ENCODE measurements around the gene ALK. TPM values are rescaled to one million over a fixed set of nuclear protein-coding genes. Genes with fewer than 3 reads are reported as not detected.

The ALK gene
- total RNA-seq, 2 donors from 2014 or later: under 0.01 to 0.26 TPM

DNA sequence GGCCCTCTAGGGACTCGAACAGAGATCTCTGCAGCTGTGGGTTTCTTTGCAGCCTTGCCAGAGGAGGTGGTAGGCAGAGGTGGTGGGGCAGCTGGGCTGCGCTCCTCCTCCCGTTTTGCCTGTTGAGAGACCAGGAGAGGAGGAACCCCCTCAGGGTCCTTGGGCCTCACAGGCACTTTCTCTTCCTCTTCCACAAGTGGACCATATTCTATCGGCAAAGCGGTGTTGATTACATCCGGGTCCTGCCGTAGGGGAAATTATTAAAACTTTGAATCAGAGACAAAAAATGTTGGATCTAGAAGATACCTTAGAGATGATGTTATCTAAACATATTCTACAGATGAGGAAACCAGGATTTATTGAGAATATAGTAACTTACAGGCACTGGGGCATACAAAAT, 727.7 kb downstream of the ALK start:
- Histone ChIP-seq H3K36me3 (replicated peaks in 1 of 2; ENCODE audit: insufficient read depth in 1 of 2, low read depth in 2 of 2) (no peaks in the 10 kb centered on the region), H3K27me3 (no peaks in the 10 kb centered on the region), H3K4me1 (no peaks in the 10 kb centered on the region), H3K4me3 (no peak overlapping the region), H3K9me3 (no peaks in the 10 kb centered on the region), H3K27ac (no peak overlapping the region)
- TF ChIP-seq POLR2A (IDR thresholded peaks at IDR 0.05) (no peak), CTCF (IDR thresholded peaks at IDR 0.05) (no peak)
- ATAC-seq: no peak
- 72 to 82% methylated on average over 5 to 7 of the region's 7 CpGs for WGBS, 2 donors
- intact Hi-C loops (cut with DNase I): no loop called here
- no peak for DNase-seq

- ATAC-seq (no peak), DNase-seq (no peak)
- no peak overlapping the region for H3K27ac ChIP-seq
- no peak overlapping the region for H3K4me3 ChIP-seq
- intact Hi-C loops (cut with DNase I): no loop called here
- H3K9me3 ChIP-seq: no peaks in the 10 kb centered on the region
- no peaks in the 10 kb centered on the region for H3K4me1 ChIP-seq
- H3K27me3 ChIP-seq: no peaks in the 10 kb centered on the region
- WGBS, 2 donors: 78 to 83% methylated on average over 12 of the region's 12 CpGs
- no peak for TF ChIP-seq POLR2A (IDR thresholded peaks at IDR 0.05)
- TF ChIP-seq CTCF (IDR thresholded peaks at IDR 0.05): no peak
- no peaks in the 10 kb centered on the region for H3K36me3 ChIP-seq (replicated peaks in 1 of 2; ENCODE audit: insufficient read depth in 1 of 2, low read depth in 2 of 2)
These were observed 728.3 kb downstream of the ALK start for GRCh38 chr2:29193111-29193510.

DNA sequence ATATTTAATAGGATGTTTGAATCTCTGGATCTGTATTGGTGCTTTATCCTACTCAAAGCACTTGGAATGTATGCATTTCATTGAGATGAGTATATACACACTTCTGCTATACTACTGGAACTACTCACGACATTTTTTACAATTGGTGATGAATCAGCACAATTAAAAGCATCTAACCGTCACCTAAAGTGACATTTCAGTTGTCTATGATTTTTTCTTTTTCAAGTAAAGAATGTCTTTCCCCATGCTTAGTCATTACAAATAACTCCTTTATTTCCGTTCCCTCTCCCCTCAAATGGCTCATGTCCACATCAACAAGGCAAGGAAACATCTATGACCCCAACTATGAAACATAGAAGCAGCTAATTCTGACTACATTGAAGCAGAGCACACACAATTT, 728.9 kb downstream of the ALK start:
- 70 to 78% methylated on average over 3 of the region's 3 CpGs for WGBS, 2 donors
- no peak for ATAC-seq

GRCh38 chr2:29191817-29192216, 729.6 kb downstream of the ALK start:
- H3K27ac ChIP-seq: no peak overlapping the region
- DNase-seq: no peak
- no peaks in the 10 kb centered on the region for H3K9me3 ChIP-seq
- H3K4me3 ChIP-seq: no peak overlapping the region
- no peak for ATAC-seq
- no peaks in the 10 kb centered on the region for H3K4me1 ChIP-seq
- H3K36me3 ChIP-seq (replicated peaks in 1 of 2; ENCODE audit: insufficient read depth in 1 of 2, low read depth in 2 of 2): no peaks in the 10 kb centered on the region
- WGBS, 2 donors: 84 to 86% methylated on average over 6 of the region's 6 CpGs
- no peak for TF ChIP-seq POLR2A (IDR thresholded peaks at IDR 0.05)
- TF ChIP-seq CTCF (IDR thresholded peaks at IDR 0.05): no peak
- intact Hi-C loops (cut with DNase I): no loop called here
- H3K27me3 ChIP-seq: no peaks in the 10 kb centered on the region

More for the DNA sequence above, 728.9 kb downstream of the ALK start:
- no peak overlapping the region for H3K4me3 ChIP-seq
- no peak overlapping the region for H3K27ac ChIP-seq
- no peaks in the 10 kb centered on the region for H3K4me1 ChIP-seq
- intact Hi-C loops (cut with DNase I): no loop called here
- no peaks in the 10 kb centered on the region for H3K9me3 ChIP-seq
- no peaks in the 10 kb centered on the region for H3K36me3 ChIP-seq (replicated peaks in 1 of 2; ENCODE audit: insufficient read depth in 1 of 2, low read depth in 2 of 2)
- DNase-seq: no peak
- TF ChIP-seq POLR2A (IDR thresholded peaks at IDR 0.05) (no peak), CTCF (IDR thresholded peaks at IDR 0.05) (no peak)
- H3K27me3 ChIP-seq: no peaks in the 10 kb centered on the region

GRCh38 chr2:29189052-29189451, 732.3 kb downstream of the ALK start:
- TF ChIP-seq CTCF (IDR thresholded peaks at IDR 0.05) (no peak), POLR2A (IDR thresholded peaks at IDR 0.05) (no peak)
- H3K27ac ChIP-seq: no peak overlapping the region
- DNase-seq (no peak), ATAC-seq (no peak)
- H3K4me3 ChIP-seq: no peak overlapping the region
- intact Hi-C loops (cut with DNase I): no loop called here
- H3K9me3 ChIP-seq: no peaks in the 10 kb centered on the region
- H3K27me3 ChIP-seq: no peaks in the 10 kb centered on the region
- H3K4me1 ChIP-seq: no peaks in the 10 kb centered on the region
- H3K36me3 ChIP-seq (replicated peaks in 1 of 2; ENCODE audit: insufficient read depth in 1 of 2, low read depth in 2 of 2): no peaks in the 10 kb centered on the region
- 86 to 91% methylated on average over 5 of the region's 5 CpGs for WGBS, 2 donors
